GM23338 (cell line): ENCODE data around the gene LRRC27. TPM values are rescaled to one million over a fixed set of nuclear protein-coding genes. Genes with fewer than 3 reads are reported as not detected.

Source experiments
- ATAC-seq: fragments of 200-7000 bp; cut with Tn5 transposase; 3 replicates; pipeline ENCODE4 v1.9.1; 2020
- DNase-seq: peaks from one replicate; pipeline ENCODE4 v3.0.0-alpha.2; 2015; ENCODE audit warnings: low spot score
- H2AFZ ChIP-seq: fragments of 200-600 bp; sonication (generic); 2 replicates; pipeline ENCODE4 v1.8.0; 2016; ENCODE audit warnings: antibody characterized with exemption, mild to moderate bottlenecking, moderate library complexity
- H3F3A ChIP-seq: fragments of 200-600 bp; sonication (generic); replicated peaks from 2 replicates; pipeline ENCODE4 v1.8.0; 2017; ENCODE audit warnings: antibody characterized with exemption, mixed run types, low read depth
- H3K27ac ChIP-seq: fragments of 200-600 bp; sonication (generic); 2 replicates; pipeline ENCODE4 v1.6.1; 2016; ENCODE audit warnings: low read depth
- H3K27me3 ChIP-seq: fragments of 200-600 bp; sonication (generic); 2 replicates; pipeline ENCODE4 v1.8.0; 2016; ENCODE audit warnings: mild to moderate bottlenecking, mixed run types, moderate library complexity; ENCODE audit not compliant: insufficient read depth
- H3K36me3 ChIP-seq: fragments of 200-600 bp; sonication (generic); 2 replicates; pipeline ENCODE4 v1.8.0; 2016; ENCODE audit warnings: mild to moderate bottlenecking; ENCODE audit not compliant: insufficient read depth
- H3K4me1 ChIP-seq: fragments of 200-600 bp; sonication (generic); 2 replicates; pipeline ENCODE4 v1.8.0; 2016; ENCODE audit warnings: mild to moderate bottlenecking, moderate library complexity; ENCODE audit not compliant: insufficient read depth
- H3K4me2 ChIP-seq: fragments of 200-600 bp; sonication (generic); 2 replicates; pipeline ENCODE4 v1.7.1; 2017; ENCODE audit warnings: mixed run types
- H3K4me3 ChIP-seq: fragments of 200-600 bp; sonication (generic); 2 replicates; pipeline ENCODE4 v1.6.1; 2016; ENCODE audit warnings: mixed run types
- H3K79me2 ChIP-seq: fragments of 200-600 bp; sonication (generic); replicated peaks from 2 replicates; pipeline ENCODE4 v1.8.0; 2017; ENCODE audit warnings: mild to moderate bottlenecking; ENCODE audit not compliant: insufficient read depth
- H3K9me2 ChIP-seq: fragments of 200-600 bp; sonication (generic); 2 replicates; pipeline ENCODE4 v1.8.0; 2017; ENCODE audit not compliant: insufficient read depth
- H4K20me1 ChIP-seq: fragments of 200-600 bp; sonication (generic); replicated peaks from 2 replicates; pipeline ENCODE4 v1.8.0; 2017; ENCODE audit warnings: mild to moderate bottlenecking; ENCODE audit not compliant: insufficient read depth
- H3K27ac Mint-ChIP-seq: 2 replicates; pipeline ENCODE4 v1.8.0; 2020; ENCODE audit warnings: inconsistent platforms, mild to moderate bottlenecking, moderate library complexity, mixed read lengths
- H3K27me3 Mint-ChIP-seq: 3 replicates; pipeline ENCODE4 v1.8.0; 2022; ENCODE audit warnings: low read depth, mild to moderate bottlenecking, moderate library complexity, mixed read lengths, inconsistent platforms; ENCODE audit not compliant: insufficient read depth, poor library complexity
- H3K36me3 Mint-ChIP-seq: 3 replicates; pipeline ENCODE4 v1.8.0; 2021; ENCODE audit warnings: low read depth, mild to moderate bottlenecking, inconsistent platforms, moderate library complexity, mixed read lengths
- H3K4me1 Mint-ChIP-seq: 3 replicates; pipeline ENCODE4 v1.8.0; 2020; ENCODE audit warnings: mild to moderate bottlenecking, inconsistent platforms, mixed read lengths
- H3K4me3 Mint-ChIP-seq: 3 replicates; pipeline ENCODE4 v1.8.0; 2021; ENCODE audit warnings: moderate library complexity, mild to moderate bottlenecking, inconsistent platforms, mixed read lengths
- H3K9me3 Mint-ChIP-seq: 3 replicates; pipeline ENCODE4 v1.8.0; 2020; ENCODE audit warnings: moderate library complexity, mild to moderate bottlenecking, inconsistent platforms, mixed read lengths
- CREB1 ChIP-seq: fragments of 250-450 bp; sonication (Bioruptor Pico); IDR thresholded peaks from 2 replicates; pipeline ENCODE4 v1.5.0; 2020; ENCODE audit warnings: low read depth, mild to moderate bottlenecking, moderate library complexity
- CTCF ChIP-seq, 2 experiments: fragments of 200-600 bp in 1 of 2; sonication (generic) in 1 of 2; conservative IDR thresholded peaks; 2 replicates each; pipeline versions ENCODE4 v1.5.1 to v1.6.1; 2016 to 2017; ENCODE audit warnings: antibody characterized with exemption in 2 of 2, low read depth in 2 of 2, mild to moderate bottlenecking in 2 of 2, moderate library complexity in 1 of 2
- EZH2 ChIP-seq: fragments of 200-600 bp; sonication (generic); IDR thresholded peaks from one replicate; pipeline ENCODE4 v1.8.0; 2017; ENCODE audit warnings: antibody characterized with exemption, mild to moderate bottlenecking, low read depth; ENCODE audit not compliant: unreplicated experiment
- EZH2phosphoT487 ChIP-seq: fragments of 200-600 bp; sonication (generic); IDR thresholded peaks from one replicate; pipeline ENCODE4 v1.8.1; 2018; ENCODE audit warnings: antibody characterized with exemption; ENCODE audit not compliant: unreplicated experiment
- JUNB ChIP-seq: IDR thresholded peaks from one replicate; pipeline ENCODE4 v1.6.1; 2016; ENCODE audit warnings: antibody characterized with exemption; ENCODE audit not compliant: unreplicated experiment
- NANOG ChIP-seq: IDR thresholded peaks from 2 replicates; pipeline ENCODE4 v1.6.1; 2016; ENCODE audit warnings: antibody characterized with exemption, borderline replicate concordance
- STAT1 ChIP-seq: IDR thresholded peaks from one replicate; pipeline ENCODE4 v1.6.1; 2016; ENCODE audit warnings: antibody characterized with exemption; ENCODE audit not compliant: unreplicated experiment
- ZNF114 ChIP-seq: fragments of 250-450 bp; sonication (Bioruptor Pico); IDR thresholded peaks from 2 replicates; pipeline ENCODE4 v1.5.0; 2020; ENCODE audit warnings: mild to moderate bottlenecking, moderate library complexity
- ZNF331 ChIP-seq: fragments of 250-450 bp; sonication (Bioruptor Pico); IDR thresholded peaks from 2 replicates; pipeline ENCODE4 v1.5.0; 2020; ENCODE audit warnings: low read depth, mild to moderate bottlenecking, moderate library complexity
- polyA plus RNA-seq: library from polyadenylated mRNA; unstranded; fragments of >200 nt; fragmentation: Nextera tagmentation; extraction: Ambion mirVana; gene quantifications from 2 replicates; pipeline ENCODE4 v1.2.1, GENCODE V29; 2016
- total RNA-seq: library from RNA; depleted of rRNA; stranded (reverse); fragments of >200 nt; shearing (Covaris generic); gene quantifications from 2 replicates; pipeline ENCODE4 v1.2.3, GENCODE V29; 2014
- TF ChIP-seq, protein P1 (sequence below): IDR thresholded peaks from 2 replicates; pipeline ENCODE4 v1.6.1; 2016; ENCODE audit warnings: antibody characterized with exemption
- TF ChIP-seq, protein P2 (sequence below): IDR thresholded peaks from one replicate; pipeline ENCODE4 v1.6.1; 2018; ENCODE audit warnings: antibody characterized with exemption; ENCODE audit not compliant: unreplicated experiment

The LRRC27 gene
- total and polyA plus RNA-seq, 2 experiments from 2014 or later = 2.9 to 3.5 TPM

- Histone ChIP-seq H3K27me3 (peaks cover 6% of the 10 kb centered on the region; the same call in 1 of the 2 replicates), H3K36me3 (no peaks in the 10 kb centered on the region), H4K20me1 (no peaks in the 10 kb centered on the region), H3K79me2 (no peaks in the 10 kb centered on the region), H3K4me3 (no peak overlapping the region), H3K4me1 (peaks cover 12% of the 10 kb centered on the region; the same call in 1 of the 2 replicates), H3K27ac (no peak overlapping the region), H3F3A (no peaks in the 10 kb centered on the region), H3K4me2 (no peak overlapping the region), H2AFZ (no peak overlapping the region), H3K9me2 (peaks cover 14% of the 10 kb centered on the region)
- no peak for DNase-seq
- no peak overlapping the region for H3K4me3 Mint-ChIP-seq
- peaks cover 3% of the 10 kb centered on the region; the same call in 1 of the 3 replicates for H3K36me3 Mint-ChIP-seq
- H3K27me3 Mint-ChIP-seq = peaks cover 7% of the 10 kb centered on the region
- peaks cover 9% of the 10 kb centered on the region for H3K4me1 Mint-ChIP-seq
- peaks cover 5% of the 10 kb centered on the region; the same call in 1 of the 3 replicates for H3K9me3 Mint-ChIP-seq
- TF ChIP-seq CTCF (conservative IDR thresholded peaks at IDR 0.05; ENCODE audit: low read depth in 2 of 2) = no peak
- TF ChIP-seq JUNB = no peak
- no peak for TF ChIP-seq STAT1
- TF ChIP-seq ZNF331 (CRISPR knock-in tag) = no peak
- no peak for TF ChIP-seq CREB1 (CRISPR knock-in tag)
- TF ChIP-seq EZH2phosphoT487 = no peak
- no peak for ATAC-seq
- H3K27ac Mint-ChIP-seq = no peak overlapping the region
Measured at GRCh38 chr10:132394201-132394811, 62.3 kb downstream of the LRRC27 start.

DNA sequence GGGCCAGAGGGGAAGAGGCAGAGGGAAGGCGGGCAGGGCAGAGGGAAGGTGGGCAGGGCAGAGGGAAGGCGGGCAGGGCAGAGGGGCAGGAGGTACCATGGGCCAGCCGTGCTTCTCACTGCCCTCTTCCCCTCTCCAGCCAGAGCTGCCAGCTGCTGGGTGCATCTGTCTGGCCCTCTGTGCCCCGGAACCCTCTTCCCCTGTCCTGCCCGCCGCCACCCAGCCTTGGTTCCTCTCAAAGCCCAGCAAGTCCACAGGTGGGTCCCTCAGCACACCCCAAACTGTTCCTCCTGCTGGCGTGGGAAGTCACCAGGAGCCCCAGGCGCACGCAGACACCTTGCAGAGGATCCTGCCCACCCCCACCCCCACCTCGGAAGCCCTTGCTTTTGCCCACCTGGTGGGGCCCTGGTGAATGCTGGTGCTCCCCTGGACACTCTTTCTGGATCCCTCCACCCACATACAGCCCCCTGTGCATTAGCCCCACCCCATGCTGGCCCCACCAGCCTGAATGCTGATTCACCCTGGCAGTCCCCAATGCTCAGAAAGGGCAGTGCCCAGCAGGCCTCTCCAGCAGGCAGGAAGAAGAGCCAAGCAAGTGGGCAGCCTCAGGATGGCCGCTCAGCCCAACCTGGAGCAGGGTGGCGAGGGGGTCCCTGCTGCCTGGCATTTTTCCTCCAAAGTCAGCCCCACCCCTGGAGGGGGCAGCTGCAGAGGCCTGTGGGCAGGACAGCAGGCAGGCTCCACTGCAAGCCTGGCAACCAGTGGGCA lies 63.1 kb downstream of the LRRC27 start:
- peaks cover 9% of the 10 kb centered on the region for H3K27me3 Mint-ChIP-seq
- ATAC-seq = no peak
- no peak overlapping the region for H3K27ac ChIP-seq

More for the DNA sequence above, 63.1 kb downstream of the LRRC27 start:
- Histone ChIP-seq H3K36me3 (no peaks in the 10 kb centered on the region), H3K4me2 (peak overlapping the region; percentile 85), H2AFZ (no peak overlapping the region), H3K79me2 (no peaks in the 10 kb centered on the region), H3K4me1 (peaks cover 7% of the 10 kb centered on the region; the same call in 1 of the 2 replicates), H3K9me2 (peaks cover 14% of the 10 kb centered on the region), H3K4me3 (peak overlapping the region; percentile 61; the same call in 1 of the 2 replicates), H3K27me3 (peaks cover 6% of the 10 kb centered on the region; the same call in 1 of the 2 replicates), H4K20me1 (no peaks in the 10 kb centered on the region), H3F3A (no peaks in the 10 kb centered on the region)
- peaks cover 17% of the 10 kb centered on the region for H3K4me1 Mint-ChIP-seq
- DNase-seq = no peak
- H3K9me3 Mint-ChIP-seq = peaks cover 5% of the 10 kb centered on the region; the same call in 1 of the 3 replicates
- peaks cover 3% of the 10 kb centered on the region; the same call in 1 of the 3 replicates for H3K36me3 Mint-ChIP-seq
- no peak overlapping the region for H3K27ac Mint-ChIP-seq
- TF ChIP-seq STAT1 = no peak
- TF ChIP-seq, protein P1, sequence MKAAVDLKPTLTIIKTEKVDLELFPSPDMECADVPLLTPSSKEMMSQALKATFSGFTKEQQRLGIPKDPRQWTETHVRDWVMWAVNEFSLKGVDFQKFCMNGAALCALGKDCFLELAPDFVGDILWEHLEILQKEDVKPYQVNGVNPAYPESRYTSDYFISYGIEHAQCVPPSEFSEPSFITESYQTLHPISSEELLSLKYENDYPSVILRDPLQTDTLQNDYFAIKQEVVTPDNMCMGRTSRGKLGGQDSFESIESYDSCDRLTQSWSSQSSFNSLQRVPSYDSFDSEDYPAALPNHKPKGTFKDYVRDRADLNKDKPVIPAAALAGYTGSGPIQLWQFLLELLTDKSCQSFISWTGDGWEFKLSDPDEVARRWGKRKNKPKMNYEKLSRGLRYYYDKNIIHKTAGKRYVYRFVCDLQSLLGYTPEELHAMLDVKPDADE = no peak
- no peak for TF ChIP-seq CTCF (conservative IDR thresholded peaks at IDR 0.05; ENCODE audit: low read depth in 2 of 2)
- no peak for TF ChIP-seq NANOG
- TF ChIP-seq EZH2phosphoT487 = no peak
- no peak for TF ChIP-seq ZNF114
- no peak for TF ChIP-seq EZH2
- TF ChIP-seq, protein P2, sequence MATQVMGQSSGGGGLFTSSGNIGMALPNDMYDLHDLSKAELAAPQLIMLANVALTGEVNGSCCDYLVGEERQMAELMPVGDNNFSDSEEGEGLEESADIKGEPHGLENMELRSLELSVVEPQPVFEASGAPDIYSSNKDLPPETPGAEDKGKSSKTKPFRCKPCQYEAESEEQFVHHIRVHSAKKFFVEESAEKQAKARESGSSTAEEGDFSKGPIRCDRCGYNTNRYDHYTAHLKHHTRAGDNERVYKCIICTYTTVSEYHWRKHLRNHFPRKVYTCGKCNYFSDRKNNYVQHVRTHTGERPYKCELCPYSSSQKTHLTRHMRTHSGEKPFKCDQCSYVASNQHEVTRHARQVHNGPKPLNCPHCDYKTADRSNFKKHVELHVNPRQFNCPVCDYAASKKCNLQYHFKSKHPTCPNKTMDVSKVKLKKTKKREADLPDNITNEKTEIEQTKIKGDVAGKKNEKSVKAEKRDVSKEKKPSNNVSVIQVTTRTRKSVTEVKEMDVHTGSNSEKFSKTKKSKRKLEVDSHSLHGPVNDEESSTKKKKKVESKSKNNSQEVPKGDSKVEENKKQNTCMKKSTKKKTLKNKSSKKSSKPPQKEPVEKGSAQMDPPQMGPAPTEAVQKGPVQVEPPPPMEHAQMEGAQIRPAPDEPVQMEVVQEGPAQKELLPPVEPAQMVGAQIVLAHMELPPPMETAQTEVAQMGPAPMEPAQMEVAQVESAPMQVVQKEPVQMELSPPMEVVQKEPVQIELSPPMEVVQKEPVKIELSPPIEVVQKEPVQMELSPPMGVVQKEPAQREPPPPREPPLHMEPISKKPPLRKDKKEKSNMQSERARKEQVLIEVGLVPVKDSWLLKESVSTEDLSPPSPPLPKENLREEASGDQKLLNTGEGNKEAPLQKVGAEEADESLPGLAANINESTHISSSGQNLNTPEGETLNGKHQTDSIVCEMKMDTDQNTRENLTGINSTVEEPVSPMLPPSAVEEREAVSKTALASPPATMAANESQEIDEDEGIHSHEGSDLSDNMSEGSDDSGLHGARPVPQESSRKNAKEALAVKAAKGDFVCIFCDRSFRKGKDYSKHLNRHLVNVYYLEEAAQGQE = no peak
- H3K4me3 Mint-ChIP-seq = peak overlapping the region; percentile 39; the same call in 1 of the 3 replicates
